ENCODE measurements around the gene ZRANB2. TPM values are rescaled to one million over a fixed set of nuclear protein-coding genes. Genes with fewer than 3 reads are reported as not detected.

ZRANB2 gene
- total and polyA plus RNA-seq, 11 donors = 24.6 to 56.6 (median 48.6) TPM

- ATAC-seq (no peak), DNase-seq (no peak)
- intact Hi-C loops (cut with DNase I) = loop anchor here in 2 of 10 donors (5.0 kb wide), 3 partner anchors 358 to 518 kb away; no protein-coding TSS in a partner anchor
- no peak overlapping the region for H3K4me3 ChIP-seq
- H3K9me3 ChIP-seq = no peaks in the 10 kb centered on the region
- peaks cover 0 to 20% (median 8%) of the 10 kb centered on the region in 12 donors for H3K4me1 ChIP-seq
- no peaks in the 10 kb centered on the region for H3K36me3 ChIP-seq
- TF ChIP-seq CTCF (IDR thresholded peaks at IDR 0.05) = no peak
- no peak for TF ChIP-seq POLR2A (IDR thresholded peaks at IDR 0.05)
- 42 to 48% (median 44%) methylated on average over 1 of the region's 1 CpG for WGBS, 4 donors
- peaks cover 6 to 53% (median 26%) of the 10 kb centered on the region in 9 donors for H3K27me3 ChIP-seq
- H3K27ac ChIP-seq = no peak overlapping the region
Observed at GRCh38 chr1:71044833-71045232, 36.0 kb downstream of the ZRANB2 start.

GRCh38 chr1:71043065-71043464 lies 37.8 kb downstream of the ZRANB2 start:
- H3K27ac ChIP-seq = no peak overlapping the region
- no peak overlapping the region for H3K4me3 ChIP-seq
- peaks cover 0 to 18% (median 8%) of the 10 kb centered on the region in 12 donors for H3K4me1 ChIP-seq
- no peak for ATAC-seq
- intact Hi-C loops (cut with DNase I) = no loop called here
- no peaks in the 10 kb centered on the region for H3K36me3 ChIP-seq
- H3K27me3 ChIP-seq = peaks cover 5 to 40% (median 19%) of the 10 kb centered on the region in 9 donors
- DNase-seq = no peak
- TF ChIP-seq CTCF (IDR thresholded peaks at IDR 0.05) (no peak), POLR2A (IDR thresholded peaks at IDR 0.05) (no peak)
- H3K9me3 ChIP-seq = no peaks in the 10 kb centered on the region

GRCh38 chr1:71041806-71042205 lies 39.0 kb downstream of the ZRANB2 start:
- peaks cover 0 to 39% (median 6%) of the 10 kb centered on the region in 9 donors for H3K27me3 ChIP-seq
- no peak overlapping the region for H3K27ac ChIP-seq
- H3K4me3 ChIP-seq = no peak overlapping the region
- DNase-seq = no peak
- no peaks in the 10 kb centered on the region for H3K36me3 ChIP-seq
- ATAC-seq = no peak
- WGBS, 4 donors = 59 to 71% (median 60%) methylated on average over 2 of the region's 2 CpGs
- intact Hi-C loops (cut with DNase I) = no loop called here
- peaks cover 0 to 6% (median under 1%) of the 10 kb centered on the region in 12 donors for H3K4me1 ChIP-seq
- TF ChIP-seq CTCF (IDR thresholded peaks at IDR 0.05) = no peak
- no peak for TF ChIP-seq POLR2A (IDR thresholded peaks at IDR 0.05)
- no peaks in the 10 kb centered on the region for H3K9me3 ChIP-seq

- Histone ChIP-seq H3K4me3 (no peak overlapping the region), H3K4me1 (no peaks in the 10 kb centered on the region), H3K36me3 (no peaks in the 10 kb centered on the region), H3K27ac (no peak overlapping the region), H3K9me3 (no peaks in the 10 kb centered on the region), H3K27me3 (peaks cover 0 to 36% (median 0%) of the 10 kb centered on the region in 9 donors)
- intact Hi-C loops (cut with DNase I) = no loop called here
- TF ChIP-seq POLR2A (IDR thresholded peaks at IDR 0.05) (no peak), CTCF (IDR thresholded peaks at IDR 0.05) (no peak)
- DNase-seq (no peak), ATAC-seq (no peak)
Observed at GRCh38 chr1:71039661-71040262, 41.1 kb downstream of the ZRANB2 start.
